Measurements from ENCODE around the gene ZCCHC14.
"Not testable (repeated sequence)": the region's sequence is repeated elsewhere in the genome, so short reads cannot be mapped to it uniquely, and the experiment has no call there.

The ZCCHC14 gene

GRCh38 chr16:87481711-87482110, 11.1 kb downstream of the ZCCHC14 start:
- not testable (repeated sequence) for H3K27me3 Mint-ChIP-seq, H3K9me3 Mint-ChIP-seq, H3K36me3 Mint-ChIP-seq, H3K4me3 Mint-ChIP-seq
- peak overlapping the region; percentile 17 for H3K27ac Mint-ChIP-seq
- peaks cover 70% of the 10 kb centered on the region for H3K4me1 Mint-ChIP-seq

- not testable (repeated sequence) for H3K9me3 Mint-ChIP-seq, H3K4me3 Mint-ChIP-seq, H3K27me3 Mint-ChIP-seq, H3K36me3 Mint-ChIP-seq
- Mint-ChIP-seq H3K4me1 (peaks cover 60% of the 10 kb centered on the region), H3K27ac (peak overlapping the region; percentile 23)
These were observed 15.4 kb downstream of the ZCCHC14 start for GRCh38 chr16:87477209-87477981.

GRCh38 chr16:87474566-87474996, 18.2 kb downstream of the ZCCHC14 start:
- Mint-ChIP-seq H3K4me1 (peaks cover 60% of the 10 kb centered on the region), H3K9me3 (no peaks in the 10 kb centered on the region), H3K4me3 (no peak overlapping the region), H3K36me3 (peaks cover 3% of the 10 kb centered on the region), H3K27ac (no peak overlapping the region), H3K27me3 (no peaks in the 10 kb centered on the region)

- Mint-ChIP-seq H3K9me3 (no peaks in the 10 kb centered on the region), H3K27me3 (no peaks in the 10 kb centered on the region), H3K4me3 (no peak overlapping the region), H3K36me3 (peaks cover 3% of the 10 kb centered on the region), H3K4me1 (peaks cover 60% of the 10 kb centered on the region), H3K27ac (no peak overlapping the region)
These were observed 18.8 kb downstream of the ZCCHC14 start for GRCh38 chr16:87474017-87474416.

GRCh38 chr16:87472935-87473334, 19.9 kb downstream of the ZCCHC14 start:
- H3K9me3 Mint-ChIP-seq, result no peaks in the 10 kb centered on the region
- H3K27me3 Mint-ChIP-seq, result no peaks in the 10 kb centered on the region
- peaks cover 57% of the 10 kb centered on the region for H3K4me1 Mint-ChIP-seq
- no peak overlapping the region for H3K27ac Mint-ChIP-seq
- no peak overlapping the region for H3K4me3 Mint-ChIP-seq
- peaks cover 1% of the 10 kb centered on the region for H3K36me3 Mint-ChIP-seq

GRCh38 chr16:87472142-87472778, 20.6 kb downstream of the ZCCHC14 start:
- Mint-ChIP-seq H3K27ac (no peak overlapping the region), H3K4me1 (peaks cover 52% of the 10 kb centered on the region), H3K4me3 (no peak overlapping the region), H3K9me3 (no peaks in the 10 kb centered on the region), H3K36me3 (peaks cover 1% of the 10 kb centered on the region), H3K27me3 (no peaks in the 10 kb centered on the region)

- Mint-ChIP-seq H3K27me3 (no peaks in the 10 kb centered on the region), H3K36me3 (peaks cover 1% of the 10 kb centered on the region), H3K4me1 (peaks cover 54% of the 10 kb centered on the region), H3K27ac (no peak overlapping the region), H3K9me3 (no peaks in the 10 kb centered on the region), H3K4me3 (no peak overlapping the region)
These were observed 21.3 kb downstream of the ZCCHC14 start for GRCh38 chr16:87471278-87472141.

- Mint-ChIP-seq H3K4me1 (peaks cover 52% of the 10 kb centered on the region), H3K27ac (no peak overlapping the region), H3K27me3 (no peaks in the 10 kb centered on the region), H3K36me3 (peaks cover 1% of the 10 kb centered on the region), H3K9me3 (no peaks in the 10 kb centered on the region), H3K4me3 (no peak overlapping the region)
These were observed 22.5 kb downstream of the ZCCHC14 start for GRCh38 chr16:87470332-87470731.

- Mint-ChIP-seq H3K36me3 (no peaks in the 10 kb centered on the region), H3K27me3 (no peaks in the 10 kb centered on the region), H3K9me3 (no peaks in the 10 kb centered on the region), H3K4me3 (no peak overlapping the region), H3K4me1 (peaks cover 54% of the 10 kb centered on the region), H3K27ac (no peak overlapping the region)
These were observed 23.7 kb downstream of the ZCCHC14 start for GRCh38 chr16:87469169-87469568.

- H3K27me3 Mint-ChIP-seq, result no peaks in the 10 kb centered on the region
- H3K27ac Mint-ChIP-seq, result no peak overlapping the region
- H3K4me3 Mint-ChIP-seq, result no peak overlapping the region
- H3K36me3 Mint-ChIP-seq, result no peaks in the 10 kb centered on the region
- H3K9me3 Mint-ChIP-seq, result no peaks in the 10 kb centered on the region
- H3K4me1 Mint-ChIP-seq, result peaks cover 56% of the 10 kb centered on the region
These were observed 24.3 kb downstream of the ZCCHC14 start for GRCh38 chr16:87468550-87468949.

GRCh38 chr16:87466975-87467501, 25.8 kb downstream of the ZCCHC14 start:
- H3K27ac Mint-ChIP-seq, result no peak overlapping the region
- H3K9me3 Mint-ChIP-seq, result no peaks in the 10 kb centered on the region
- H3K4me1 Mint-ChIP-seq, result peaks cover 59% of the 10 kb centered on the region
- no peak overlapping the region for H3K4me3 Mint-ChIP-seq
- H3K27me3 Mint-ChIP-seq, result no peaks in the 10 kb centered on the region
- H3K36me3 Mint-ChIP-seq, result no peaks in the 10 kb centered on the region

GRCh38 chr16:87465879-87466278, 26.9 kb downstream of the ZCCHC14 start:
- no peaks in the 10 kb centered on the region for H3K36me3 Mint-ChIP-seq
- H3K4me1 Mint-ChIP-seq, result peaks cover 55% of the 10 kb centered on the region
- no peak overlapping the region for H3K4me3 Mint-ChIP-seq
- H3K27me3 Mint-ChIP-seq, result no peaks in the 10 kb centered on the region
- H3K9me3 Mint-ChIP-seq, result no peaks in the 10 kb centered on the region
- H3K27ac Mint-ChIP-seq, result no peak overlapping the region

GRCh38 chr16:87465306-87465705, 27.5 kb downstream of the ZCCHC14 start:
- H3K9me3 Mint-ChIP-seq, result no peaks in the 10 kb centered on the region
- peaks cover 53% of the 10 kb centered on the region for H3K4me1 Mint-ChIP-seq
- peak overlapping the region; percentile 77 for H3K4me3 Mint-ChIP-seq
- no peaks in the 10 kb centered on the region for H3K27me3 Mint-ChIP-seq
- H3K36me3 Mint-ChIP-seq, result no peaks in the 10 kb centered on the region
- peak overlapping the region; percentile 94 for H3K27ac Mint-ChIP-seq

GRCh38 chr16:87464691-87465300, 28.0 kb downstream of the ZCCHC14 start:
- H3K27me3 Mint-ChIP-seq, result no peaks in the 10 kb centered on the region
- no peaks in the 10 kb centered on the region for H3K9me3 Mint-ChIP-seq
- H3K4me3 Mint-ChIP-seq, result peak overlapping the region; percentile 77
- peak overlapping the region; percentile 94 for H3K27ac Mint-ChIP-seq
- H3K4me1 Mint-ChIP-seq, result peaks cover 52% of the 10 kb centered on the region
- H3K36me3 Mint-ChIP-seq, result no peaks in the 10 kb centered on the region

All from activated naive CD4-positive, alpha-beta T cell treated with anti-CD3 and anti-CD28 coated beads, Interleukin-2, amount 50 U/mL, for 24 hours (primary cell).